Common myeloid progenitor, CD34-positive (primary cell): ENCODE results near the gene POLR2H.
A peak's percentile ranks its signal among the peaks of the same experiment; 100 is the strongest.

Experiments
- CTCF ChIA-PET: fragments of 350-600 bp; sonication (Branson Sonifier 250); formaldehyde crosslinking; loops from one replicate; lab custom pipeline; 2021; ENCODE audit warnings: antibody characterized with exemption; lab: Charles Lee
- POLR2A ChIA-PET: fragments of 350-600 bp; sonication (Branson Sonifier 250); formaldehyde crosslinking; loops from one replicate; lab custom pipeline; 2021; ENCODE audit warnings: antibody characterized with exemption; lab: Charles Lee
- DNase-seq, 3 donors: peaks; one replicate each; pipeline versions ENCODE4 v3.0.0 to v3.0.0-alpha.2; 2013
- H3K27ac ChIP-seq, 2 experiments: 1 replicate in 1 of 2; 2 replicates in 1 of 2; pipeline ENCODE4 v1.7.0; 2013; ENCODE audit warnings: inconsistent platforms in 2 of 2, low read length in 2 of 2, mild to moderate bottlenecking in 2 of 2, low read depth in 1 of 2, moderate library complexity in 1 of 2; ENCODE audit not compliant: severe bottlenecking in 2 of 2, insufficient read depth in 1 of 2, poor library complexity in 1 of 2
- H3K27me3 ChIP-seq, 5 experiments: replicated peaks in 2 of 5; 1 replicate in 3 of 5; 2 replicates in 2 of 5; pipeline versions ENCODE4 v1.6.1 to v1.7.0; 2013; ENCODE audit warnings: low read length in 4 of 5, mild to moderate bottlenecking in 2 of 5, moderate library complexity in 2 of 5, inconsistent platforms in 1 of 5; ENCODE audit not compliant: insufficient read depth in 5 of 5, control insufficient read depth in 4 of 5
- H3K36me3 ChIP-seq, 4 experiments: 1 replicate in 2 of 4; 2 replicates in 2 of 4; pipeline versions ENCODE4 v1.6.1 to v1.7.0; 2013; ENCODE audit warnings: low read length in 3 of 4, control low read depth in 1 of 4, mild to moderate bottlenecking in 1 of 4; ENCODE audit not compliant: control insufficient read depth in 4 of 4, insufficient read depth in 4 of 4
- H3K4me1 ChIP-seq, 4 experiments: 1 replicate in 3 of 4; 2 replicates in 1 of 4; pipeline versions ENCODE4 v1.6.1 to v1.7.1; 2013; ENCODE audit warnings: low read length in 3 of 4, mild to moderate bottlenecking in 3 of 4, control low read depth in 1 of 4, inconsistent platforms in 1 of 4, moderate library complexity in 1 of 4; ENCODE audit not compliant: control insufficient read depth in 4 of 4, insufficient read depth in 4 of 4; ENCODE audit errors: control extremely low read depth in 1 of 4
- H3K4me3 ChIP-seq, 7 experiments: 1 replicate in 4 of 7; 2 replicates in 3 of 7; pipeline versions ENCODE4 v1.5.1 to v1.7.0; 2013; ENCODE audit warnings: mild to moderate bottlenecking in 7 of 7, low read length in 6 of 7, moderate library complexity in 6 of 7, inconsistent platforms in 2 of 7, low read depth in 2 of 7, control low read depth in 1 of 7; ENCODE audit not compliant: insufficient read depth in 4 of 7, control insufficient read depth in 1 of 7; ENCODE audit errors: extremely low read depth in 1 of 7
- H3K9me3 ChIP-seq, 5 experiments: 1 replicate in 4 of 5; 2 replicates in 1 of 5; pipeline versions ENCODE4 v1.6.1 to v1.7.1; 2013; ENCODE audit warnings: low read length in 4 of 5, mild to moderate bottlenecking in 2 of 5, inconsistent platforms in 1 of 5, low read depth in 1 of 5, moderate library complexity in 1 of 5; ENCODE audit not compliant: control insufficient read depth in 4 of 5, insufficient read depth in 2 of 5; ENCODE audit errors: control extremely low read depth in 1 of 5
- WGBS: methylation state at CpG from one replicate; pipeline ENCODE4 v1.1.5; 2013; ENCODE audit not compliant: insufficient coverage; 5-methylcytosine and 5-hydroxymethylcytosine counted together

Gene POLR2H

DNA sequence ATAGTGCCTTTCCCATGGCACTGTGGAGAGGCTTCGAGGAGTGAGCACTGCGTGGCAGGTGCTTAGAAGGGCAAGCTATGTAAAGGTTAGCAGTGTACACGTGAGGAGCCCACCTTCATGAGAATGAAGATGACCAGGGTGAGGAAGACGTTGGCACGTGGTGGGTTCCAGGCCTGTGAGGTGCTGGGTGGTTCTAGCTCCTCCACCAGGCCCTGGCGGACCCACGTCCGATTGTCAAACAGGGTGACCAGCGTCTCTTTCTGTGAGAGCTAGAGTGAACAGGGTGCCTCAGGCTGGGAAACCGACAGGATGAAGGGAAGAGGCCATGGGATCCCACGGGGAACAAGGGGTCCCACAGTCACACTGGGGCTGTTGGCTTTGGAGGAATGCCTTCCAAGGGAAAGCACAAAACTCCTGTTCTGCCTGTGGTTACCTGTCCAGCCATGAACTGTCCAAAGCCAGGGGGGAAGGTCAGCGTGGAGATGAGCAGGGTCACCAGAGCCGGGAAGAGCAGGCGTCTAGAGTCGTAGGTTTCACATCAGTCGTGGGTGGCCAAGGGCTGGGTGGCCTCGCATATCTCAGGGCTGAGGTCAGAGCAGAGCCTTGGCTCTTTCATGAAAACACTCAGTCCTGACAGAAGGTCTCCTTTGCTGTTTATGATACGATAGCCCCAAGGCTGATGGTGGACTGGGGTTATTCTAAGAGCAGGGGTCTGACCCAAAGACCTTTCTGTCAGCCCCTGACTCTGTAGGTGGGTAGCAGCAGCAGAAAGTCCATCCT, 6.1 kb upstream of the POLR2H start:
- no peaks in the 10 kb centered on the region for H3K4me1 ChIP-seq
- no peak overlapping the region for H3K27ac ChIP-seq
- no peaks in the 10 kb centered on the region for H3K9me3 ChIP-seq
- H3K4me3 ChIP-seq = no peak overlapping the region
- peaks cover 0 to 12% (median 2%) of the 10 kb centered on the region in 4 experiments for H3K36me3 ChIP-seq
- 96% methylated on average over 17 of the region's 18 CpGs for WGBS
- H3K27me3 ChIP-seq = peaks cover 0 to 3% (median 0%) of the 10 kb centered on the region in 5 experiments
- DNase-seq = no peak
- ChIA-PET CTCF (interaction anchor here (0.7 to 3.9 kb wide), 15 partner anchors 8 to 196 kb away, joined by 3 to 29 read pairs (median 3); partner anchors contain the start of gene FAM131A), POLR2A (no interaction called here)

DNA sequence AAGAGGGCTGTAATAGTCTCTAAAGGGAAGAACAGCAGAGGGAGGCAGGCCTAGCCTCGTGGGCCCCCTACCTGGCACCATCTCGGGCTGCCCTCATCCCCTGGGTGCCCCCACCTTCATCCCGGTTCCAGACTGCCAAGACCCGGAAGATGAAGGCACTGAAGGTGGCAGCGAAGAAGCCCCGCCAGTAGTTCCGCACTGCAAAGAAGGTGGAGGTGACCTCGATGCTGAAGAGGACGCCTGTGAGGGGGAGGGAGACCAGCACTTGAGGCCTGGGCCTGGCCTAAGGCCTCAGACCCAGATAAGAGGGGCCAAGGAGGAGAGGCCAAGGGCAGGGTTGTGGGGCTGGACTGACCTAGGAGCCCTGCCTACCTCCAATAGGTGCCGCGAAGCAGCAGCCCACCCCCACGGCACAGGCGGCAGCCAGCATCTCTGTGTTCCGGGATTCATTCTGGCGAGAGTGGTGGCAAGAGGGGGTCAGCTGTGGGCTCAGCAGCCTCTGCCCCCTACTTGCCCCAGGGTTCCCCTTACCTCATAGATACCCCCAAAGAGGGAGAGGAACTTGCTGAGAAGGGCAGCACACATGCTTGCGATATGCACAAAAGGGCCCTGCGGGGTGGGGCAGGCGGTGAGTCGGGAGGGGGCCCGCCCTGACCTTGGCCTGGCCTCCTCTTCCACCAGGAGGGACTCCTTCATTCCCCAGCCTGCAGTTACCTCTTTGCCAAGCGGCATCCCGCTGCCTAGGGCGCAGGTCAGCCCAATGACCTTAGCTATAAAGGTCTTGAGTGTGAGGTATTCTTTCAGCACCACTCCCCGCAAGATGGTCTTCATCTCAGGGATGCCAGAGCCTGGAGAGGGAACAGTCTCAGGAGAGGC, 4.0 kb upstream of the POLR2H start:
- H3K4me1 ChIP-seq = peaks cover 0 to 16% (median 12%) of the 10 kb centered on the region in 4 experiments
- no peak for DNase-seq
- H3K27ac ChIP-seq = no peak overlapping the region
- WGBS = 97% methylated on average over 19 of the region's 24 CpGs
- ChIA-PET POLR2A (no interaction called here), CTCF (interaction anchor here (1.3 to 2.1 kb wide), 2 partner anchors 15 to 51 kb away, joined by 3 to 11 read pairs; no protein-coding TSS in a partner anchor)
- H3K4me3 ChIP-seq = no peak overlapping the region
- H3K27me3 ChIP-seq = peaks cover 0 to 3% (median 0%) of the 10 kb centered on the region in 5 experiments
- H3K9me3 ChIP-seq = no peaks in the 10 kb centered on the region
- peaks cover 0 to 2% (median under 1%) of the 10 kb centered on the region in 4 experiments for H3K36me3 ChIP-seq

DNA sequence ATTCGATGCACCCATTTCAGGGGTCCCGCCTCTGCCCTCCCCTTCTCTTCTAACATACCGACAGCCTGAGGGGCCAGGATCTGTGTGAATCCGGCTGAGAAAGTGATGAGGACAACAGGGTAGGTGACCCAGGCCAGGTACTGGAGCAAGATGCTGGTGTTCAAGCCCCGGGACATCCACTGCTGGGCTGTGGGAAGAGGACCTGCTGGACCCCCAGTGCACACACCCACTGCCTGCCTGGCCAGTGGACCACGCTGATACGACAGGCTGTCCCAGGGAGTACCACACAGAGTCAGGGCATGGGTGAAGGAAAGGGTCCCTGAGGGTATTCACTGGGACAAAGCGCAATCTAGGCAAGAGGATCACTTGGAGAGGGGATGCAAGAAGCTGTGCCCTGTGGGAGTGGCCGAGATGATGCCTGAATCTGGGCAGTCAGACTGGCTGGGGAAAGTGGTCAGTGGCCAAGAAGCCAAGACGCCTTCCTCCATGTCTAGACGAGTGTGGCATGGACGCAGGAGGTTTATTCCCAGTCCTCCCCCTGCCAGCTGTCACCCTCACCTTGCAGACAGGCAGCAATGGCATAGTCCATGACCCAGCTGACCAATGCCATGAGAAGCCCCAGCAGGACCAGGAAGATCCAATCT, 3.3 kb upstream of the POLR2H start:
- Histone ChIP-seq H3K27ac (no peak overlapping the region), H3K36me3 (peaks cover 0 to 2% (median 0%) of the 10 kb centered on the region in 4 experiments), H3K4me1 (peaks cover 0 to 22% (median 18%) of the 10 kb centered on the region in 4 experiments), H3K27me3 (peaks cover 0 to 3% (median 0%) of the 10 kb centered on the region in 5 experiments), H3K4me3 (no peak overlapping the region), H3K9me3 (no peaks in the 10 kb centered on the region)
- CTCF ChIA-PET = interaction anchor here (2.1 to 3.1 kb wide), 2 partner anchors 10 to 14 kb away, joined by 11 to 13 read pairs; no protein-coding TSS in a partner anchor
- DNase-seq = no peak
- POLR2A ChIA-PET = no interaction called here
- 94% methylated on average over 9 of the region's 12 CpGs for WGBS

GRCh38 chr3:184358921-184359350, 2.6 kb upstream of the POLR2H start:
- no peak for DNase-seq
- Histone ChIP-seq H3K27me3 (peaks cover 0 to 3% (median 0%) of the 10 kb centered on the region in 5 experiments), H3K27ac (no peak overlapping the region), H3K9me3 (no peaks in the 10 kb centered on the region), H3K4me3 (no peak overlapping the region), H3K4me1 (peaks cover 0 to 29% (median 24%) of the 10 kb centered on the region in 4 experiments), H3K36me3 (peaks cover 0 to 2% (median 0%) of the 10 kb centered on the region in 4 experiments)
- POLR2A ChIA-PET = no interaction called here
- WGBS = 98% methylated on average over 13 of the region's 14 CpGs
- CTCF ChIA-PET = interaction anchor here (1.2 to 3.3 kb wide), 5 partner anchors 8 to 183 kb away, joined by 3 to 13 read pairs (median 11); no protein-coding TSS in a partner anchor

GRCh38 chr3:184359610-184360009, 1.9 kb upstream of the POLR2H start:
- H3K27me3 ChIP-seq = peaks cover 0 to 3% (median 0%) of the 10 kb centered on the region in 5 experiments
- CTCF ChIA-PET = interaction anchor here (0.5 to 3.3 kb wide), 6 partner anchors 9 to 806 kb away, joined by 3 to 13 read pairs (median 4); no protein-coding TSS in a partner anchor
- H3K36me3 ChIP-seq = peaks cover 0 to 3% (median 2%) of the 10 kb centered on the region in 4 experiments
- H3K4me1 ChIP-seq = peaks cover 0 to 33% (median 29%) of the 10 kb centered on the region in 4 experiments
- 92% methylated on average over 7 of the region's 9 CpGs for WGBS
- no peak overlapping the region for H3K27ac ChIP-seq
- no peak overlapping the region for H3K4me3 ChIP-seq
- POLR2A ChIA-PET = no interaction called here
- no peak for DNase-seq
- no peaks in the 10 kb centered on the region for H3K9me3 ChIP-seq

DNA sequence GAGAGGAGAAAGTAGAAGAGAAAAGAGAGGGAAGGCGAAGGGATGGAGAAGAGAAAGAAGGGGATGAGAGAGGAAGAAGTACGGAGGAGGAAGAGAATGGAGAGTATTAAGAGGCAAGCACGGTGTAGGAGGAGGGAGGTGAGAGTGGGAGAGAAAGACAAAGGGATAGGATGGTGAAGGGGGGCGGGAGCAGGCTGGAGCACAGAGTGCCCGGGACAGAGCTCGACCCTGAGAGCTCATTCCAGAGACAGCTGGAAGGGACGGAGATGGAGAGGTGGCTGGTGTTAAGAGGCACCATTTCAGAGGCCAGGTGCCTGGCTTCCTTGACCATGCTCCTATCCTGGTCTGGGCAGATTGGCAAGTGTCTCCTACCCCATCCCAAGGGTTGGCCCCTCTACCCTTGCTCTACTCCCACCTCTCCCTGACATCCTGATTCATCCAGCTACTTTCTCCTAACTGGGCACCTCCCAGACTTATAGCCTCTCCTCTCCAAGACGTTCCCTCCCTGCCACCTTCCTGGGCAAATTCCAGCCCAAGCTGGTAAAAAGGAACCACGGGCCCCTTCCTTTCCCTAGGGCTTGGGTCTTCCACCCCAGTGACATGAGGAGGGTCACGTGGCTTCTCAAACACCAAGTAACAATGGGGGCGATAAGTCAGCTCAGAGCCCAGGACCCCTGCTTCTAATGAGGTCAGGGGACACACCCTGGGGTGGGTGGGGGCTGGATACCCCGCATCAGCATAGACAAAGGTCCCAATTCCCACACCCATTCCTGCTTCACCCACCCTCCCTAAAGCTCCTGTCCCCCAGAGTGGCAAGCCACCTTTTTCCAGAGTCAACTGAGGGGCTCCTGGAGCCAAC, 1.2 kb upstream of the POLR2H start:
- Histone ChIP-seq H3K27ac (no peak overlapping the region), H3K4me3 (peak overlapping the region in 3 of 7 experiments; percentile 74 to 92 (median 87)), H3K4me1 (peaks cover 0 to 33% (median 31%) of the 10 kb centered on the region in 4 experiments), H3K36me3 (peaks cover 0 to 9% (median 5%) of the 10 kb centered on the region in 4 experiments), H3K27me3 (peaks cover 0 to 3% (median 0%) of the 10 kb centered on the region in 5 experiments), H3K9me3 (no peaks in the 10 kb centered on the region)
- POLR2A ChIA-PET = no interaction called here
- CTCF ChIA-PET = interaction anchor here (0.5 to 3.3 kb wide), 7 partner anchors 8 to 341 kb away, joined by 3 to 13 read pairs (median 4); no protein-coding TSS in a partner anchor
- no peak for DNase-seq
- WGBS = 89% methylated on average over 10 of the region's 12 CpGs
